Measurements from ENCODE around the gene ABI2. TPM values are rescaled to one million over a fixed set of nuclear protein-coding genes. Genes with fewer than 3 reads are reported as not detected.

The ABI2 gene
- total and polyA plus RNA-seq, 2 experiments from 2014 or later: 22.6 to 27.5 TPM

- Histone ChIP-seq H3K4me2 (no peak overlapping the region), H3K79me2 (peaks cover 7% of the 10 kb centered on the region), H3K4me3 (no peak overlapping the region), H3K36me3 (replicated peaks; ENCODE audit: insufficient read depth, low read depth) (peaks cover 3% of the 10 kb centered on the region), H3K9me3 (ENCODE audit: low read depth) (no peaks in the 10 kb centered on the region), H3K9me2 (replicated peaks; ENCODE audit: insufficient read depth) (no peaks in the 10 kb centered on the region), H2AFZ (no peak overlapping the region), H4K20me1 (ENCODE audit: insufficient read depth, poor library complexity, severe bottlenecking) (no peaks in the 10 kb centered on the region), H3K27ac (no peak overlapping the region), H3K4me1 (ENCODE audit: insufficient read depth) (no peaks in the 10 kb centered on the region), H3K27me3 (no peaks in the 10 kb centered on the region)
- TF ChIP-seq, protein P1, sequence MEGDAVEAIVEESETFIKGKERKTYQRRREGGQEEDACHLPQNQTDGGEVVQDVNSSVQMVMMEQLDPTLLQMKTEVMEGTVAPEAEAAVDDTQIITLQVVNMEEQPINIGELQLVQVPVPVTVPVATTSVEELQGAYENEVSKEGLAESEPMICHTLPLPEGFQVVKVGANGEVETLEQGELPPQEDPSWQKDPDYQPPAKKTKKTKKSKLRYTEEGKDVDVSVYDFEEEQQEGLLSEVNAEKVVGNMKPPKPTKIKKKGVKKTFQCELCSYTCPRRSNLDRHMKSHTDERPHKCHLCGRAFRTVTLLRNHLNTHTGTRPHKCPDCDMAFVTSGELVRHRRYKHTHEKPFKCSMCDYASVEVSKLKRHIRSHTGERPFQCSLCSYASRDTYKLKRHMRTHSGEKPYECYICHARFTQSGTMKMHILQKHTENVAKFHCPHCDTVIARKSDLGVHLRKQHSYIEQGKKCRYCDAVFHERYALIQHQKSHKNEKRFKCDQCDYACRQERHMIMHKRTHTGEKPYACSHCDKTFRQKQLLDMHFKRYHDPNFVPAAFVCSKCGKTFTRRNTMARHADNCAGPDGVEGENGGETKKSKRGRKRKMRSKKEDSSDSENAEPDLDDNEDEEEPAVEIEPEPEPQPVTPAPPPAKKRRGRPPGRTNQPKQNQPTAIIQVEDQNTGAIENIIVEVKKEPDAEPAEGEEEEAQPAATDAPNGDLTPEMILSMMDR (IDR thresholded peaks at IDR 0.05; ENCODE audit: poor library complexity): no peak
- TF ChIP-seq EZH2 (IDR thresholded peaks at IDR 0.05; ENCODE audit: borderline replicate concordance) (no peak), EZH2phosphoT487 (IDR thresholded peaks at IDR 0.05; ENCODE audit: low read depth, severe bottlenecking, unreplicated experiment) (no peak)
- no peak for DNase-seq (ENCODE audit: low spot score)
- WGBS (ENCODE audit: low lambda C conversion rate, missing lambda C conversion rate): 79% methylated on average over 4 of the region's 4 CpGs
Measured at GRCh38 chr2:203437511-203437910, 109.3 kb downstream of the ABI2 start.

- no peaks in the 10 kb centered on the region for H3K27me3 ChIP-seq
- H3K79me2 ChIP-seq: peaks cover 7% of the 10 kb centered on the region
- no peak overlapping the region for H3K4me2 ChIP-seq
- H3K27ac ChIP-seq: no peak overlapping the region
- WGBS (ENCODE audit: low lambda C conversion rate, missing lambda C conversion rate): 71% methylated on average over 2 of the region's 2 CpGs
- H3K4me1 ChIP-seq (ENCODE audit: insufficient read depth): no peaks in the 10 kb centered on the region
- H3K9me3 ChIP-seq (ENCODE audit: low read depth): no peaks in the 10 kb centered on the region
- H3K36me3 ChIP-seq (replicated peaks; ENCODE audit: insufficient read depth, low read depth): peaks cover 3% of the 10 kb centered on the region
- no peak overlapping the region for H2AFZ ChIP-seq
- TF ChIP-seq, protein P1 (IDR thresholded peaks at IDR 0.05; ENCODE audit: poor library complexity): no peak
- no peak for TF ChIP-seq EZH2phosphoT487 (IDR thresholded peaks at IDR 0.05; ENCODE audit: low read depth, severe bottlenecking, unreplicated experiment)
- TF ChIP-seq EZH2 (IDR thresholded peaks at IDR 0.05; ENCODE audit: borderline replicate concordance): no peak
- no peaks in the 10 kb centered on the region for H3K9me2 ChIP-seq (replicated peaks; ENCODE audit: insufficient read depth)
- no peaks in the 10 kb centered on the region for H4K20me1 ChIP-seq (ENCODE audit: insufficient read depth, poor library complexity, severe bottlenecking)
- no peak overlapping the region for H3K4me3 ChIP-seq
- no peak for DNase-seq (ENCODE audit: low spot score)
Measured at GRCh38 chr2:203438528-203438927, 110.3 kb downstream of the ABI2 start.

GRCh38 chr2:203440671-203441070, 112.5 kb downstream of the ABI2 start:
- Histone ChIP-seq H3K9me3 (ENCODE audit: low read depth) (no peaks in the 10 kb centered on the region), H3K79me2 (no peaks in the 10 kb centered on the region), H3K9me2 (replicated peaks; ENCODE audit: insufficient read depth) (no peaks in the 10 kb centered on the region), H3K27ac (no peak overlapping the region), H4K20me1 (ENCODE audit: insufficient read depth, poor library complexity, severe bottlenecking) (no peaks in the 10 kb centered on the region), H3K4me3 (no peak overlapping the region), H3K4me1 (ENCODE audit: insufficient read depth) (no peaks in the 10 kb centered on the region), H2AFZ (no peak overlapping the region), H3K27me3 (no peaks in the 10 kb centered on the region), H3K36me3 (replicated peaks; ENCODE audit: insufficient read depth, low read depth) (peaks cover 3% of the 10 kb centered on the region), H3K4me2 (no peak overlapping the region)
- WGBS (ENCODE audit: low lambda C conversion rate, missing lambda C conversion rate): 60% methylated on average over 1 of the region's 4 CpGs
- TF ChIP-seq, protein P1 (IDR thresholded peaks at IDR 0.05; ENCODE audit: poor library complexity): no peak
- TF ChIP-seq EZH2 (IDR thresholded peaks at IDR 0.05; ENCODE audit: borderline replicate concordance) (no peak), EZH2phosphoT487 (IDR thresholded peaks at IDR 0.05; ENCODE audit: low read depth, severe bottlenecking, unreplicated experiment) (no peak)
- DNase-seq (ENCODE audit: low spot score): no peak

GRCh38 chr2:203441463-203441862, 113.3 kb downstream of the ABI2 start:
- WGBS (ENCODE audit: low lambda C conversion rate, missing lambda C conversion rate): 96% methylated on average over 3 of the region's 3 CpGs
- H3K79me2 ChIP-seq: no peaks in the 10 kb centered on the region
- H3K4me3 ChIP-seq: no peak overlapping the region
- H3K36me3 ChIP-seq (replicated peaks; ENCODE audit: insufficient read depth, low read depth): peaks cover 3% of the 10 kb centered on the region
- H3K27ac ChIP-seq: no peak overlapping the region
- H3K9me3 ChIP-seq (ENCODE audit: low read depth): no peaks in the 10 kb centered on the region
- H2AFZ ChIP-seq: no peak overlapping the region
- DNase-seq (ENCODE audit: low spot score): no peak
- no peaks in the 10 kb centered on the region for H3K4me1 ChIP-seq (ENCODE audit: insufficient read depth)
- TF ChIP-seq EZH2 (IDR thresholded peaks at IDR 0.05; ENCODE audit: borderline replicate concordance) (no peak), EZH2phosphoT487 (IDR thresholded peaks at IDR 0.05; ENCODE audit: low read depth, severe bottlenecking, unreplicated experiment) (no peak)
- TF ChIP-seq, protein P1 (IDR thresholded peaks at IDR 0.05; ENCODE audit: poor library complexity): no peak
- H3K9me2 ChIP-seq (replicated peaks; ENCODE audit: insufficient read depth): no peaks in the 10 kb centered on the region
- H3K27me3 ChIP-seq: no peaks in the 10 kb centered on the region
- H4K20me1 ChIP-seq (ENCODE audit: insufficient read depth, poor library complexity, severe bottlenecking): no peaks in the 10 kb centered on the region
- no peak overlapping the region for H3K4me2 ChIP-seq

Measured in hepatocyte (in vitro differentiated cells).